HG03521 (cell line): ENCODE measurements around the gene MPO.
A peak's percentile ranks its signal among the peaks of the same experiment; 100 is the strongest.

Source experiments
- ATAC-seq: cut with Tn5 transposase; IDR thresholded peaks from one replicate; pipeline ENCODE4 v1.9.1; 2021; ENCODE audit warnings: mild to moderate bottlenecking, moderate library complexity; ENCODE audit not compliant: unreplicated experiment

The MPO gene, protein sequence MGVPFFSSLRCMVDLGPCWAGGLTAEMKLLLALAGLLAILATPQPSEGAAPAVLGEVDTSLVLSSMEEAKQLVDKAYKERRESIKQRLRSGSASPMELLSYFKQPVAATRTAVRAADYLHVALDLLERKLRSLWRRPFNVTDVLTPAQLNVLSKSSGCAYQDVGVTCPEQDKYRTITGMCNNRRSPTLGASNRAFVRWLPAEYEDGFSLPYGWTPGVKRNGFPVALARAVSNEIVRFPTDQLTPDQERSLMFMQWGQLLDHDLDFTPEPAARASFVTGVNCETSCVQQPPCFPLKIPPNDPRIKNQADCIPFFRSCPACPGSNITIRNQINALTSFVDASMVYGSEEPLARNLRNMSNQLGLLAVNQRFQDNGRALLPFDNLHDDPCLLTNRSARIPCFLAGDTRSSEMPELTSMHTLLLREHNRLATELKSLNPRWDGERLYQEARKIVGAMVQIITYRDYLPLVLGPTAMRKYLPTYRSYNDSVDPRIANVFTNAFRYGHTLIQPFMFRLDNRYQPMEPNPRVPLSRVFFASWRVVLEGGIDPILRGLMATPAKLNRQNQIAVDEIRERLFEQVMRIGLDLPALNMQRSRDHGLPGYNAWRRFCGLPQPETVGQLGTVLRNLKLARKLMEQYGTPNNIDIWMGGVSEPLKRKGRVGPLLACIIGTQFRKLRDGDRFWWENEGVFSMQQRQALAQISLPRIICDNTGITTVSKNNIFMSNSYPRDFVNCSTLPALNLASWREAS

DNA sequence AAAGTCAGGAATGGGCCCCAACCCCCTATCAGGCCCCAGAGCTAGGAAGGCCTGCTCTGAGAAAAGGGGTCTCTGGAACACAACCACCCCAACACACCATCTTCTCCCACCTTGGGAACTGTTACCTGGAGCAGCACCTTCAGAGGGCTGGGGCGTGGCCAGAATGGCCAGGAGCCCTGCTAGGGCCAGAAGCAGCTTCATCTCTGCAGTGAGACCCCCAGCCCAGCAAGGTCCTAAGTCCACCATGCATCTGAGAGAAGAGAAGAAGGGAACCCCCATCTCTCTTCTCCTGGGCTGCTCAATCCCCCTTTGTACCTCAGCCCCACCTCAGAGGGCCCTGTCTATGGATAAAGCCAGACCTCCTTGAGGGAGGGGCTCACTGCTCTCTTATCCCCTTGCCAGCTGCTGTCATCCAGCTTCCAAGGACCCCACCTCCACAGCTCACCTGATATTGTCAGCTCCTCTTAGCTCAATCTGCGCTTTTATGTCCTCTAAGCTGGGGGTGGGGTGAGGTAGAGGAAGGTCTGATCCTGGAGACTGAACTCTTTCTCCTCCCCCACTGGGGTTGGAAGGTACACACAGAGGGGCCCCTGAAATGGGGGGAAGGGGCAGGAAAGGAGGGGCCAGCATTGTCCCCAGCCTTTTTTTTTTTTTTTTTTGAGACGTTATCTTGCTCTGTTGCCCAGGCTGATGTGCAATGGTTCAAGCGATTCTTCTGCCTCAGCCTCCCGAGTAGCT is at the start of gene MPO:
MPO (minus strand) TSS at position 456 of the 738 bp plus-strand sequence; CDS start at position 279, 177 bp downstream.
- no peak for ATAC-seq

DNA sequence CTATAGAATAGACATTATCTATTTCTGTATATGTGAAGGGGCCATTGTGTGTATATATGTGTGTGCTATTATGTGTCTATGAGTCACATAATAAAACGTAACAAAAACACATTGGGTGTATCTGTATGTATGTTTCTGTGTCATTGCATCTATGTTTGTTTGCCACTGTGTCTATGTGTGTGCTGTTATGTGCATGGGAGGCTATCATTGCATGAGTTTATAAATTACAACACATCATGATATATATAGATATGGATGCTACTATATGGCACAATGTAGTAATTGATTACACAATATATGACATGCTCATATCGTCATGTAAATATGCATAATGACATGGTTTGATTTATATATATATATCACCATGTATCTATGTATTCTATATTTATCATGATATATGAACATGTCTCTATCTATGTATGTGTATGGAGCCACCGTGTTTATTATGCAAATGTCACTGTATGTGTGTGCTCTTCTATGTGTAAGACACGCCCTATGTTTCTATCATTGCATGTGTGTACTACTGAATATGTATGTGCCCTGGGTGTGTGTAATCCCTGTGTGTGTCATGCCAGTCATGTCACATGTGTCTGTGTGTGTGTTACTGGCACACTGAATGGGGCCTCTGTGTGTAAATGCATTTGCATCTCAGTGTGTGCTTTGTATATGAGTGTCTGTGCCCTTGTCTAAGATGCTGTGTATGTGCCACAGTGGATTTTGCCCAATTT is 49.2 kb upstream of the MPO start:
- ATAC-seq = peak; percentile 10

DNA sequence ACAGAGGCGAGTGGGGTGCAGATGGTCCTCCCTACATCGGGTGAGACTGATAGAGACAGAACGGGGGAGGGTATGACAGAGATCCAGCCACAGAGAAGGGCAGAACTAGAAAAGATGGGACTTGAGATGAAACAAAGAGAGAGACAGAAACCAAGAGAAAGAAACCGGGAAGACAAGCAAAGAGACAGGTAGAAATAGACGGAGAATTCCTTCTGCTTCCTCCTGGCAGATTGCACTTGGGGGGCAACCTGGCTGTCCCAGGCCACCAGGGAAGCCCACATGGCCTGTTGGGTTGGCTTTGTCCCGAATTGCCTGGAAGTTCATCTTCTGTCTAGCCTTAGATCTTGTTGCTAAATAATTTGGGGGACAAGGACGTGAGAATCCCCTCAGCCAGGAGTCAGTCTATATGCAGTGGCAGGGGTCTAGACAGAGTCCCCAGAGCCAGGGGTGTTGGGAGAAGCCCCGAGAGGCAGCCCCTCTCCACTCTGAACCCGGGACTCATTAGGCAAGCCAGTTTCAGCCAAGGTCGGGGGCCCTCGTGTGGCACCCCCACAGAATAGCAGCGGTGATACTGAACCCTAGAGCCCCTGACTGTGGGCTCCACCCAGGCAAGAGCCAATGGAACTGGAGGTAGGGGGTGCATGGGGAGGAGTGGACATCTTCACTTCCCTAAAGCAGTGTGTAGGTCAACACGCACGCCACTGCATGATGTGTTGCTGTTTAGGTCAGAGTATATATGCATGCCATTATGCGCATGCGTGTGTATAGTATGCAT is 48.5 kb upstream of the MPO start:
- ATAC-seq = peak; percentile 39

DNA sequence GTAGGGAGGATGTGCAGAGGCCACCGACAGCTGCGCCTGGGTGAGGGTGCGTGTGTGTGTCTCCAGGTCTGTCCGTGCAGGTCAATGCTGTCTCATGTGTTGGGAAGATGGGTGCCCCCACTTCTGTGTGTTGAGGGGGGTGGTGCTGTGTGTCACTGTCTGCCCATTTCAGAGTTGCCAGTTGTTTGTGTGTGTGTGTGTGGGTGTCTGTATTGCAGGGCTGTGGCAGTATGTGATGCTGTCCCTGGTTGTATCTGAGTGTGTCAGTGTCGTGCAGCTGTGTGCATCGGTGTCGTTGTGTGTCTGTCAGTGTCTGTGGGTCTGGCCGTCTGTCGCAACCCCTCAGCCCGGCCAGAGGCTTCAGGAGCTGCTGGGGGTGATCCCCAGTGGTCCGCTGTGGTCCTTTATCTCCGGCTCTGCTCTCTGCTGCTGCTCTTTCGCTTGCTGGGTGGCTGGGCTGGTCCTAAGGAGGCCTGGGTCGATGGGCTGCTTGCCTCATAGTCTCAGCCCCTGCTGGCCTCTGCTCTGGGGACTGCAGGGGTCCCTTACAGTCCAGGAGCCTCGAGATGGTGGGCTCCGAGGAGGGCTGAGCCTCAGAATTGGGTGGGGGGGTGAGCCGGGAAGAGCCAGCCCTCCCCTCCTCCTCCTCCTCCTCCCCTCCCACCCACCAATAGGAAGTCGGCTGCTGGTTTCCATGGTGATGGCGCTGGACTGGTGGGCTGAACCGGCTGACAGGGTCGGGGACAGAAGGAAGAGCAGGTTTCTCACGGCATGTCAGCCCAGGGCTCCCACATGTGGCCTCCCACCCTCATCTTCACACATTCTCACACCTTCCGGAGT is 47.7 kb upstream of the MPO start, which contains the start of gene TSPOAP1:
TSPOAP1 (minus strand) TSS at position 601 of the 840 bp plus-strand sequence. CDS start 875 bp downstream, outside the sequence.
- peak; percentile 23 for ATAC-seq

DNA sequence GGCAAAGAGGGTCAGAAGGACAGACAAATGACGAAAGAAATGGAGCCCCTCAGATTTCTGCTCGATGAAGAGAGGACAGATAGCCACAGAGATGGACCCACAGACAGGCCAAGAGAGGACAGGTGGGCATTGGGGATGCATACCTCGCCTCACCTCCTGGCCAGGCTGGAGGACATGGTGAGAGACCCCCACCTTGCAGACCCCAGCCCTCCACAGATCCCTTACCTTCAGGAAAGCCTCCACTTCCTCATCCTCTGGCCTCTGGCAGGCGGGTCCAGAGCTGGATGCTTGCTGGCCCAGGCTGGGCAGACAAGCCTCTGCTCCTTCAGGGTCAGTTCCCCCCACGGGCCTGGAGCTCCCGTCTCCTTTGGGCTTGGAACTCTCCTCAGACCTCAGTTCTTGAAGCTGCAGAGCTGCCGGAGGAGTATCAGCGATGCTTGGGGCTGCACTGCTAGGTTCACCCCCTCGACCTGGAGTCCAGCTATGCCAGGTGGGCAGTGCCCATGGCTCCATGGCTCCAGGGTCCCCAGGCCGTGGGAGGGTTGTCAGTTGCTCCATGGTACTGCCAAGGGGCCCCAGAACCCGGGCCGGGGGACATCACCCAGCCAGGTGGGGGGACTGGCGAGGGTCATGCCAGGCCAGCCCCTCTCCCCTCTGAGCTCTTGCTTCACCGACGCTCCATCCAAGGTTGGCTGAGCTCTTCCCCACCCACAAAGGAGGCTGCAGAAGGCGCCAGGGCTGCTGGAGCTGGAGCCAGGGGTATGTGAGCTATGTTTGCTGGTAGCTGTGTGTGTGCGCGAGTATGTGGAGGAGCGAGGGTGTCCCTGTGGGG is 46.8 kb upstream of the MPO start:
- ATAC-seq = no peak

DNA sequence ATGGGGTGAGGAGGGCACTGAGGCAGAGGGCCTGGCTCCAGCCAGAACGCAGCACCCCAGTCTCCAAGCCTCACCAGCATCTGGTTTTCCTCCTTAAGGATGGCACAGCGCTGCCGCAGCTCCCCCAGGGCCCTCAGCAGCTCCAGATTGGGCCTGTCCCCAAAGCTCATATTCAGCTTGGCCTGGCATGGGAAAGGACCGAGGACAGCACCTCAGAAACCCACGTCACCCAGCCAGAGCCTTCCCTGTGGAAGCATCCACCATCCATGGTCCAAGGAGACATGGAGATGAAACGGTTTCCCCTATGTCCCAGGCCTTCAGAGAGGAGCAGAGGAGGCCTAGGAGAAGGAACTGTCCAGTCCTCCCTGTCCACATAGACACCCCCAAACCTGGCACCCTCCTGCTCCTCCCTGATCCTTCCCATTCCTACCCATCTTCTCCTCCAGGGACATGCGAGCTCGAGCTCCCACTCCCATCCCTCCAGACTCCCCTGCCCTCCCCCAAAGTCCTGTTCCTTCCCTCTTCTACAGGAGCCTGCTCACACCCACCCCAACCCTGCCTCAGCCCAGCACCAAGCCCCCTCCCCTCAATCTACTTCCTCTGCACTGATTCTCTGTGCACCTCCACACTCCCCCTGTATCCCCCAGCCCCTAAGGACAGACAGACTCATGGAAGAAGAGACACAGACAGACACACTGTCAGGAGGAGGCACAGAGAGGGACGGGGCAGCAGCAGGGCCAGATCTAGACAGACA is 46.1 kb upstream of the MPO start:
- ATAC-seq = no peak

DNA sequence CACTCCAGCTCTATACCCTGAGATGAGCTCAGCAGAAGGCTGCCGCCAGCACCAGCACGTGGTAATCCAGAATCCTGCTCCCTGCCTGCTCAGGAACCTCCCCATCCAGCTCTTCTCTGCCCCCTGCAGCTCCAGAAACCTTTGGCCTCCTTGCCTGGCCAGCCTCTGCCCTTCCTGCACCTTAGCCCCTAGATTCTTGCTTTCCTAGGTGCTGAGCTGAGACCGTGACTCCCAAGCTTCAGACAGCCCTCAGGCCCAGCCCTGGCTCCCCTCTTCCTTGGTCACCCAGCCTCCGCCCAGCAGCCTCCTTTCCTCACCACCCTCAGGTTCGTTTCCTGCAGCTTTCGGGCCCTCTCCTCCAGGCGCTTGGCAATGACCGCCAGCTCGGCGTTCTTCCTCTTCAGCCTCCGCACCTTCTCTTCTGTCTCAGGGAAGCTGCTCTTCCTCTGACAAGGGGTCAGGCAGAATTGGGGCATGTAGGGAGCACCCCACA is 45.3 kb upstream of the MPO start:
- ATAC-seq = no peak

DNA sequence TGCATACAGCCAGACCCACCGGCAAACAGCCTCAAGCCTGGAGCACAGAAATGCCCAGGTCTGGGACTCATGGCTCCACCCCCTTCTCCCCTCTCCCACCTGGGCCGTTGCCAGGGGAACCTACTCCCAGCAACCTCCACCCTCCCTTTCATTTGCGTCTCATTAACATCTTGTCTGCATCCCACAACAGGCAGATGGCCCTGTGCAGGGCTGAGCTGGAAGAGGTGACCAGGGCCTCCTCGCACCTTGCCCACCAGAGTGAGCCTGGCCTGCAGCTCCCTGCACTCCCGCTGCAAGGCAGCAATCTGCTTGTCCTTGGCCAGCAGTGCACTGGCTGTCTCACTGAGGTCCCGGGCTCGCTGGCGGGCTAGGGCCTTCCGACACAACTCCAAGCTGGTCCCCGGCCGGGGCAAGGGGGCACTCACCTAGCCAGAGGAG is 44.6 kb upstream of the MPO start:
- no peak for ATAC-seq

DNA sequence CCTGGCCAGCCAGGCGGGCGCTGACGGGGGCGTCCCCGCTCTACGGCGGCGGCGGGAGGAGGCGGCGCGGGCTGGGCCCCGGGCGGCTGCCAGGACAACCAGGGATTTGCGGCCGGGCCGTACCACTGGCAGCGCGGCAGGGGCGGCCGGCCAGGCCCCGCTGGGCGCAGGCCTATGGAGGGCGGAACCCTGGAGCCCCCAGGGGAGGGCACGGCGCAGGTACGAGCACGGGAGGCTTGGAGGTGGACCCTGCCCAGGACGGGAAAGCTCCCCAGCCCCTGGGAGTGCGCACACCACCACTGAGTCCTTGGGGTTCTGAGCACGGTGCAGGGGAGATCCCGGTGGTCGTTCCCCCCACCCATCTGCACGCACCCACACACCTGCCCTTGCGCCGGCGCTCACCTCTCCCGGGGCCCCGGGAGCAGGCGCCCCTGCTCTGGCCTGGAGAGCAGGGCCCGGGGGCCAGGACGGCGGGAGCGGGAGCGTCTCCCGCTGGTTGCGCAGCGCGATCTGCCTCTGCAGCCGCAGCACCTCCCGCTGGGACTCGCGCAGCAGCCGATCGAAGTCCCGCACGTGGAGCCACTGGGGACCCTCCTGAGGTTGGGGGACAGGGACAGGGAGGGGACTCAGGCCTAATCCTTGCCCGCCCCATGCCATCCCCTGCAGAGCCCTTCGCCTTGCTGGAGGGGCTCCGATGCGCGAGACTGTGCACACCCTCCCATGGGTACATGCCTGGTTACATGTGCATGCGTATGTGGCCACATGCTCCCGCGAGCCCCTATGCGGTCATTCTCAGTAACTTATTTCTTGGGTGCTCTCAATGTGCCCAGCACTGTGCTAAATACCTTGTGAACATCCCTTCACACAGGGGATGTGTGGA is 43.9 kb upstream of the MPO start:
- no peak for ATAC-seq

DNA sequence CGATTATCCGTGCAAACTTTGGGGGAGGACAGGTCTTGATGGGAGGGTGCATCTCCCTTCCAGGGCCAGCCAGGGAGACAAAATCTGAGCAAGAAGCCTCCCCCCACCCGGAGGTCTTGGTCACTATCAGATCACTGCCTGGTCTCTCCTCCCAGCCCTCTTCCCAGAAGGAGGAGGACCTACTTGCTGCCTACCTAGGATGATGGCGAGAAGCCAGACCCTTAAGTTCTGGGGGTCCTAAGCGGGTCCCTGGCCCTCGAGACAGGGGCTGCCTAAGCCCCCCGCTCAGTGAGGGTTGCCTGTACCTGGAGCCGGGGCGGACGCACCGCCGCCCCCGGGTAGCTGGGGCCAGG is 43.3 kb upstream of the MPO start:
- ATAC-seq = no peak

DNA sequence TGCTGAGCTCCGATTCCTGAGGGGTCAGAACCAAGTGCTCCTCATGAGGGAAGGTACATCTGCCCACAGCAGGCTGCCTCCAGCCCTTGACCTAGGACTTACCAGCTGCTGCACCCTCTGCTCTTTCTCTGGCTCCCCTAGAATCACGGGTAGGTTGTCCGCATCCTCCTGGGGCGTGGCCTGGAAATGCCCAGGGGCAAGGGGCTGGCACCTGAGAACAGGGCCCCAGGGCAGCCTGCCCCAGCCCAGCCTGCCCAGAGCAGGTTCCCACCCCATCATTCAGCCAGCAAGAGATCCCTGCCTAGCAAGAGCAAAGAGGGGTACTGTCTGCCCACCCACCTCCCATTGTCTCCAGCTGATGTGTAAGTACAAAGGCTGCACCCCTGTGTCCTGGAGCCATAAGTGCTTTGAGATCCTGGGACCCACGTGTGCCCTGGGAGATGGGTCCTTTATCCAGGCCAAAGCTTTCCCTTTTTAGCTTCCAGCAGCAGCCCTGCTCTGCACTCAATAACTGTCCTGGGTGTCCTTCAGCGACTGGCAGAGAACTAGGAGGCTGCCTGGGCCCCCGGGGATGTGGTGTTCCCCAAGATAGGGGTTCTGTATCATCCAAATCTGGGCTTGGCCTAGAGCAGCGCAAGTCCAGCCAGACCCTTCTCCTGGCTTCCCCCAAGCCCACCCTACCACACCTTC is 42.8 kb upstream of the MPO start:
- no peak for ATAC-seq

DNA sequence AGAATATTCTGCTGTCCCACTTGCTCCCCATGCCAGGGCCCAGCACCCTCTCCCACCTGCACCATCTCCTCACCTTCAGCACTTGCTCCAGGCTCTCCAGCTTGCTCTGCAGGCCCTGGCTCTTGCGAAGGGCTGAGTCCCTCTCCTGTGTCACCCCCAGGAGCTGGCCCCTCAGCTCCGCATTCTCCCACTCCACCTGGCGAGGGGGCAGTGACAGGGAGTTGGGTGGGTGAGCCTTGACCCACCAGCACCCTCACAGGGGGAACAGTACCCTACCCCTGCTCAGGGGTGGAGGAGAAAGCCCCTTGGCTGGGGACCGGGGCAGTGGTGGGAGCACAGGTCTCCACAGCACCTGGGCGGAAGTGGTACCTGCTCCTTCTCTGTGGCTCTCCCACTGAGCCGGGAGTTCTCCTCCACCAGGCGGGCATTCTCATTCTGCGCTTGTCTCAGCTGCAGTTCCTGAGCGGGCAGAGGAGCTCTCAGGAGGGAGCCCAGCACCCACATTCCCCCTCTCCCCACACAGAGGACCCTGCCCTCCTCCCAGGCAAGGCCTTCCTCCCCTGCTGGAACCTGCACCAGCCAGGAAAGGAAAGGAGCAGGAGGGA is 41.9 kb upstream of the MPO start:
- no peak for ATAC-seq

DNA sequence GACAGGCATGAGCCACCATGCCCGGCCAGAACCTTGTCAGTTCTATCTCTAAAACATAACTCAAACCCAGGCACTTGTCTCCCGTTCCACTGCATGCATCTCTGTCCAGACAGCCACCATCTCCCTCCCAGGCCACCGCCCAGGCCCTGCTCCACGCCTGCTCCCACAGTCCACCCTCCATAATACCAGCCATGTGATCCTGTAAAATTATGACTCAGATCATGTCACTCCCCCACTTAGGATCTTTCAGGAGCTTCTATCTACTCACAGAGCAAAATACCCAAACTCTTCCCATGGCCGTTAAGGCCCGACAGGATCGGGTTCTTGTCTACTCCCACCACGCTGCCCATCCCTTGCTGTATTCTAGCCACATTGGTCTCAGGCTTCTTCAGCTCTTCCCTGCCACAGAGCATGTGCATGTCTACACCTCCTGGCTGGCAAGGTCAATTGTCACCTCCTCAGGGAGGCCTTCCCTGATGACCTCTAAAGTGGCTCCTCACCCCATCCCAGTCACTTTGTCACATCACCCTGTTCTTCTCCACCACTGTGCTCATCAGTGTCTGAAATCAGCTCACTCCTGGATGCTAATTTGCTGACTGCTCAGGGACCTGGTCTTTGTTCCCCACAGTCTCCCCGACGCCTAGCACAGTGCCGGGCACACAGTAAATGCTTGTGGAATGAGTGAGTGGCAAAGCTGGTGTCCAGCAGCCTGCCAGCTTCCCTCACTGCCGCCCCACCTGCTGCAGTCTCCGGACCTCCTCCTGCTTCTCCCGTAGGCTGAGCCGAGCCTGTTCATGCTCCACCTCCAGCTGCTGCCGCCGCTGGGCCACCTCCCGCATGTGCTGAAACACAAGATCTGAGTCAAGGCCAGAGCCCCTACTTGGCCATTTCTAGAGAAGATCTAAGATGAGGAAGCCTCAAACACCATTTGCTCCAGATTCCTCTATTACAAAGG is 41.1 kb upstream of the MPO start:
- ATAC-seq = no peak
